Nasal cavity respiratory epithelium epithelial cell of viscerocranial mucosa (primary cell): ENCODE results near the gene KLHDC8B. TPM values are rescaled to one million over a fixed set of nuclear protein-coding genes. Genes with fewer than 3 reads are reported as not detected.

Source experiments
- total RNA-seq: library from RNA; depleted of rRNA; stranded (reverse); fragments of >200 nt; gene quantifications from 2 replicates; pipeline ENCODE4 v1.2.3, GENCODE V29; 2014

The KLHDC8B gene
- 55.4 and 168 TPM in 2 replicates for total RNA-seq

GRCh38 chr3:49171119-49171774, at the start of gene KLHDC8B:
Gene KLHDC8B (plus strand): TSS chr3:49171598. CDS start chr3:49172770, 1,172 bp downstream.

DNA sequence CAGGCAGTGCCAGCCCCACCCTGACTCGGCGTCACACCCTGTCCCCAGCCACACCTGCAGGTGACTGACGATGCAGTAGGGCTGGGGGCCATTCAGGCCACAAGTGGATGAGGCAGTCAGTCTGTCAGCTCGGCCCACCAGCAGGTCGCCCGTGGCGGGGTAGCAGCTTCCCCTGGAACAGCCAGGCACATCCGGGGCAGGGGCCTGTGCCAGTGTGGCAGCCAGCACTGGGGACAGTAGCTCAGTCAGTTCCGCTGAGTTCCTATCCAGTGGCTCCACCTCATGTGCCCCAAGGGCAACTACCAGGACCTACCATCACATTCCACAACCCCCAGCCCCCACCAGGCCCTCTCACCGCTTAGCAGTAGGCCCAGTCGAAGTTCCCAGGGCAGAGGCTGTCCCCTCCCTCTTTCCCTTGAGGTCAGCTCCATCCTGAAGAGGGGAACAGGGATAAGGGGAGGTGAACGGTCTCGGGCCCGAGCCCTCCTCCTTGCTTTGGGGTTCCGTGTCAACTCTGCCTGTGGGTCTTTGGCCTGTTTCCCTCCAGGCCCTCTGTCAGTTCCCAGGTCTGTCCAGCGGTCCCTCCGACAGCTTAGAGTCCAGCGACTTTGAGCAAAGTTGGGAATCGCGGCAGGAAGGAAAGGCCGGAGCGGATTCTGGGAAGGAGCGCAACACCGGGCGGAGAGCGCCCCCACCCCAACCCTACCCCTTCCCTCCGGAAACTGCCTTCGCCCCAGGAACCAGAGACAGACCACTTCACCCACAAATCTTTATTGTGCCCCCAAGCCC, 38.8 kb upstream of the KLHDC8B start, which contains the start of gene LAMB2:
Gene LAMB2, minus strand, starts transcription at position 614 of the 789 bp plus-strand sequence. Its CDS starts 183 bp downstream, at position 431.

DNA sequence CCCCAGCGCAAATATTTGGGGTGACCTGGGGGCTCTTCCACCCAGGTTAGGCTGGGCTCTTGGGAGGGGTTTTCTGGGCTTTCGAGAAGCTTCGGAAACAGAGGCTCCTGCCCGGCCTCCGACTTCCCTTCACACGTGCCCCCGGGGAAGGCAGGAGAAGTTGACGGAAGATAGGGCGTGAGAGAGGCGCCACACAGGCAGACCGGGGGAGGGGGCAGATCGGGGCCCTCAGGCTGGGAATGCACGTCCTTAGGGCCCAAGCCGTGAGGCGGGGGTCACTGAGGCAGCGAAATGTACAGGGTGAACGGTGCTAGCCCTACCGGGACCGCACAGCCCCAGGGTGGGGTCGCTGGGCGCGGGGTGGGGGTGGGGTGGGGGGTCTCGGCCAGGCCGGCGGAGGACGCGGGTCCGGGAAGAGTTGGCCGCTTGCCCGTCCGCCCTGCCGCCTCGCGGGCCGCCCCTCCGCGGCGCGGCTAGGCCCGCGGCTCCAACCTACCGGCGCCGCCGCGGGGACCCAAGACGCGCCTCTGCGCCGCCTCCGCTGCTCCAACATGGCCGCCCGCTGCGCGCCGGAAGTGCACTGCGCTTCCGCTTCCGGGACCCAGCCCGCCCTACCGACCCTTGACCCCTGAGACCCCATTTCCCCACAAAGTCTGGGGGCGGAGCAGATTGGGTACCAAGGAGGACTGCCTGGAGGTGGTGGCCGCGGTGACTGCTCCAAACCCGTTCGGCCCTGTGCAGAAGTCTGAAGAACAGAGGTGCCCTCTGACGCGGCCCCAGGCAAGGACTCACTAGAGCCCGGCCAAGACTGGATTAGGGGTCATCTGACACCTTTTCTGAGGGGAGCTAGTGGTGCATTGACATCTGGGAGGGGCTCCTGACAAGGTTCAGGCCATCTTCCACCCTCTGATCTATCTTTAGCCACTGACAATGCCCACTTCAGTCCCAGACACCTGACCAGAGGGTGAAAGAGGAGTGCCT, 5.3 kb upstream of the KLHDC8B start, which contains the start of gene CCDC71:
Gene CCDC71, minus strand, starts transcription at position 561 of the 981 bp plus-strand sequence. CDS start 2,123 bp downstream, outside the sequence.

Other genes with a start within 250 kb of the KLHDC8B start
- 13.3 and 21.6 TPM in 2 replicates for gene P4HTM, start 181.4 kb upstream of the KLHDC8B start, total RNA-seq
- gene WDR6, start 164.2 kb upstream of the KLHDC8B start, total RNA-seq, result 23.9 and 73.9 TPM in 2 replicates
- gene DALRD3, start 153.0 kb upstream of the KLHDC8B start, total RNA-seq, result 30.0 and 39.0 TPM in 2 replicates
- gene NDUFAF3, start 149.5 kb upstream of the KLHDC8B start, total RNA-seq, result 45.5 and 57.4 TPM in 2 replicates
- gene IMPDH2, start 142.2 kb upstream of the KLHDC8B start, total RNA-seq, result 203 and 369 TPM in 2 replicates
- 49.8 and 56.7 TPM in 2 replicates for gene QRICH1, start 77.5 kb upstream of the KLHDC8B start, total RNA-seq
- 177 and 193 TPM in 2 replicates for gene QARS1, start 66.8 kb upstream of the KLHDC8B start, total RNA-seq
- 58.1 and 68.7 TPM in 2 replicates for gene USP19, start 50.8 kb upstream of the KLHDC8B start, total RNA-seq
- 234 and 834 TPM in 2 replicates for gene LAMB2, start 38.5 kb upstream of the KLHDC8B start, total RNA-seq
- gene CCDC71, start 5.3 kb upstream of the KLHDC8B start, total RNA-seq, result 16.1 and 20.3 TPM in 2 replicates
- gene C3orf62, start 105.6 kb downstream of the KLHDC8B start, total RNA-seq, result 1.7 and 4.8 TPM in 2 replicates
- 20.5 and 40.5 TPM in 2 replicates for gene USP4, start 168.5 kb downstream of the KLHDC8B start, total RNA-seq
- 266 and 358 TPM in 2 replicates for gene GPX1, start 186.8 kb downstream of the KLHDC8B start, total RNA-seq
- gene RHOA, start 240.4 kb downstream of the KLHDC8B start, total RNA-seq, result 259 and 334 TPM in 2 replicates
- gene TCTA, start 240.8 kb downstream of the KLHDC8B start, total RNA-seq, result 6.8 and 14.3 TPM in 2 replicates